ENCODE results near the gene MACROD2.

Gene MACROD2

DNA sequence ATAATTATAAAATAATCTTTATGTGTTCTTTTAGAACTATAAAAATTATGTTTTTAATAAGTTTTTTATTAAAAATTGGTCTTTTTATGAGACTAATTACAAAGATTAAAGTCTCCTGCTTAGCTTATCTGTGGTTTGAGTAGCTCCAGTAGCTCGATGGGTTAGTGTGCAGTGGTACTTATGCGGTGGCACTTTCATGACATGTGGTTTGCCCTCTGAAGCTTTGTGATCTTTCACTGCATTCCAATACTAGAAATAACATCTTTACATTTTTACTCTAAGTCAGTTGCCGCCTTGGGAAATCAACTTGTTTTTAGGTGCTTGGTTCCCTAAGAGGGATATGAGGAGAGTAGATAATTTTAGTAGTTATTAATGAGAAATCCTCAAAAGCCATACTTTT is 1041.6 kb downstream of the MACROD2 start:
- Histone ChIP-seq H3K36me3 (ENCODE audit: control insufficient read depth, insufficient read depth, low read length) (no peaks in the 10 kb centered on the region), H3K27me3 (replicated peaks; ENCODE audit: control insufficient read depth, insufficient read depth, low read length) (no peaks in the 10 kb centered on the region), H3K4me3 (replicated peaks; ENCODE audit: low read depth, low read length) (no peak overlapping the region)
- DNase-seq (ENCODE audit: extremely low read depth, insufficient read length): no peak
- TF ChIP-seq, protein P1, sequence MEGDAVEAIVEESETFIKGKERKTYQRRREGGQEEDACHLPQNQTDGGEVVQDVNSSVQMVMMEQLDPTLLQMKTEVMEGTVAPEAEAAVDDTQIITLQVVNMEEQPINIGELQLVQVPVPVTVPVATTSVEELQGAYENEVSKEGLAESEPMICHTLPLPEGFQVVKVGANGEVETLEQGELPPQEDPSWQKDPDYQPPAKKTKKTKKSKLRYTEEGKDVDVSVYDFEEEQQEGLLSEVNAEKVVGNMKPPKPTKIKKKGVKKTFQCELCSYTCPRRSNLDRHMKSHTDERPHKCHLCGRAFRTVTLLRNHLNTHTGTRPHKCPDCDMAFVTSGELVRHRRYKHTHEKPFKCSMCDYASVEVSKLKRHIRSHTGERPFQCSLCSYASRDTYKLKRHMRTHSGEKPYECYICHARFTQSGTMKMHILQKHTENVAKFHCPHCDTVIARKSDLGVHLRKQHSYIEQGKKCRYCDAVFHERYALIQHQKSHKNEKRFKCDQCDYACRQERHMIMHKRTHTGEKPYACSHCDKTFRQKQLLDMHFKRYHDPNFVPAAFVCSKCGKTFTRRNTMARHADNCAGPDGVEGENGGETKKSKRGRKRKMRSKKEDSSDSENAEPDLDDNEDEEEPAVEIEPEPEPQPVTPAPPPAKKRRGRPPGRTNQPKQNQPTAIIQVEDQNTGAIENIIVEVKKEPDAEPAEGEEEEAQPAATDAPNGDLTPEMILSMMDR (IDR thresholded peaks at IDR 0.05; ENCODE audit: insufficient read depth, low read length, poor library complexity, severe bottlenecking): no peak

DNA sequence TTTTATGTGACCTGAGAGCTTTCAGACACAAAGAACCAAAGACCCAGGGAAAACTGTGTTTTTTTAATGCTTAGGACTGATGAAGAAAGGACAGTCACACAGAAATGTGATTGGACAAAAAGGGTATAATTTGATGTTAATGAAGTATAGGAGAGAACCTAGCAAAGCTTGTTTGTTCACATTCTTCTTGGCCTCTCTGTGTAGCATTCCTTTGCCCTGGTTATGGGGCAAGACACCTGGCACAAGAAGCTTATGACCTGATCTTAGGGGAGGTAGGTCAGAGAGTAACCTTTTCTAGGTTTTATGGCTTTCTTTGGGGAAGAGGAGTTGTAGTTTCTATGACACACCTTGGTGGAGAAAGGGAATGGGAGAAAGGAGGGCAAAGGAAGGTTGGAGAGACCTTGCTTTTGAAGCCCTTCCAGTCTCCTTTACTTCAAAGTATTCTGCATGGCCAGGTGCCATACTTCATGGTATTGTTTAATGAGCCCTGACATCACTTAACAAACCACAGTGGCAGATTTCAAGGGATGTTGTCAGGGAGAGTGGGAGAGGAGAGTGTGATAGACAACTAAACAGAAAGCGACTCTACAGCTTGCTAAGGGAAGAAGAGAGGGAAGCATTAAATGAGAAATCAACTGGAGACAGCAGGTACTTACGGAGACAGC is 1043.9 kb downstream of the MACROD2 start:
- Histone ChIP-seq H3K36me3 (ENCODE audit: control insufficient read depth, insufficient read depth, low read length) (no peaks in the 10 kb centered on the region), H3K27me3 (replicated peaks; ENCODE audit: control insufficient read depth, insufficient read depth, low read length) (no peaks in the 10 kb centered on the region), H3K4me3 (replicated peaks; ENCODE audit: low read depth, low read length) (no peak overlapping the region)
- TF ChIP-seq, protein P1 (IDR thresholded peaks at IDR 0.05; ENCODE audit: insufficient read depth, low read length, poor library complexity, severe bottlenecking): no peak
- DNase-seq (ENCODE audit: extremely low read depth, insufficient read length): no peak

DNA sequence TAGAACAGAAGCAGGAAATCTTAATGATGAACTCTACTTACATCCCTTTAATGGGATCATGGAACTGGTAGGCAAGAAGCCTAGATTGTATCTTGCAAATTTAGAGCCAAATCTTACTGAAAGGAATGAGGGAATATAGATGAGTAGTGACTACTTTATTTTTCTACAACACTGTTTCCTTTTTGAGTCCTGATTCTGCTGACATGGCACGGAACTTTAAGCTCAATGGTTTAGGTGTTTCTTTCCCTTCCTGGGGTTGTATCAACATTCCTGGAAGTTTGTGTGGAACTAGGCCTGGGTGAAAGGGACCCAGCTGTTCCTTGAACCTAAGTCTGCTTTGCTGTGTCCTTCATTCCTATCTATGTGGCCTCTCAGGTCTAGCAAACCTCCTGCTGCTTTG is 1047.4 kb downstream of the MACROD2 start:
- H3K36me3 ChIP-seq (ENCODE audit: control insufficient read depth, insufficient read depth, low read length): no peaks in the 10 kb centered on the region
- no peak overlapping the region for H3K4me3 ChIP-seq (replicated peaks; ENCODE audit: low read depth, low read length)
- TF ChIP-seq, protein P1 (IDR thresholded peaks at IDR 0.05; ENCODE audit: insufficient read depth, low read length, poor library complexity, severe bottlenecking): no peak
- DNase-seq (ENCODE audit: extremely low read depth, insufficient read length): no peak
- no peaks in the 10 kb centered on the region for H3K27me3 ChIP-seq (replicated peaks; ENCODE audit: control insufficient read depth, insufficient read depth, low read length)

DNA sequence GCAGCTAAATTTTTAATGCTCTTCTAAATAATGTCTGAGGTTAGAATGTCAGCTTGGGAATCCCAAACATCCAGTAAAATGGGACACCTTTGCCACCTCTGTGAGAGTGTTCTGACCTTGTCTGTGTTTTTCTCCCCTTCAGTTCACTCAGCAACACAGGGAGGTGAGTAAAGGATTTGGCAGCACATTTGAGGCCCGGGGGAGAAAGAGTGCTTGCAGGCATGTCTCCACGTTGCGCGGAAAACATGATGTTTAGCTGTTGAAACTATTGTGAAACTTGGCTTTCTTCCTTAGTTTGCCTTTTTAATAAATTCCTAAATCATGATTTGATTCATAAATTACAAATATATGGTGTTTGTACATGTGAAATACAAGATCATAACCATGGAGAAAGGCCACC is 1049.9 kb downstream of the MACROD2 start:
- Histone ChIP-seq H3K36me3 (ENCODE audit: control insufficient read depth, insufficient read depth, low read length) (no peaks in the 10 kb centered on the region), H3K4me3 (replicated peaks; ENCODE audit: low read depth, low read length) (no peak overlapping the region), H3K27me3 (replicated peaks; ENCODE audit: control insufficient read depth, insufficient read depth, low read length) (no peaks in the 10 kb centered on the region)
- no peak for DNase-seq (ENCODE audit: extremely low read depth, insufficient read length)
- TF ChIP-seq, protein P1 (IDR thresholded peaks at IDR 0.05; ENCODE audit: insufficient read depth, low read length, poor library complexity, severe bottlenecking): no peak

DNA sequence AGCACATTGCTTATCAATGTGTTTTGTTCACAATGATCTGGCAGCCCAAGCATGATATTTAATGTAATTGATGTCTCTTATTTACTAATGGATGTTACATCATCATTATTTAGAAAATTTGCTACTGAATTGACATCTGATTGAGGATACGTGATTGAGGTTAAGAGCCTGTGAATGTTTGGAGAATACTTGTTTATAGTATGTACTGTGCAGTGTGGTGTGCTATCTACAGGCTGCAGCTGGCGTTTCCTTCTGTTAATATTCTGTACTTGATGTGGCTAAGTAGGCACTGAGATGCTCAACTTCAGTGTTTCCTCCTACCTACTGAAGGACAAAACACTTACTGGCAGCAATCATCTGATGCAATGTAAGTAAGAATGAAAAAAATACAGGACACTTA is 1051.7 kb downstream of the MACROD2 start:
- TF ChIP-seq, protein P1 (IDR thresholded peaks at IDR 0.05; ENCODE audit: insufficient read depth, low read length, poor library complexity, severe bottlenecking): no peak

DNA sequence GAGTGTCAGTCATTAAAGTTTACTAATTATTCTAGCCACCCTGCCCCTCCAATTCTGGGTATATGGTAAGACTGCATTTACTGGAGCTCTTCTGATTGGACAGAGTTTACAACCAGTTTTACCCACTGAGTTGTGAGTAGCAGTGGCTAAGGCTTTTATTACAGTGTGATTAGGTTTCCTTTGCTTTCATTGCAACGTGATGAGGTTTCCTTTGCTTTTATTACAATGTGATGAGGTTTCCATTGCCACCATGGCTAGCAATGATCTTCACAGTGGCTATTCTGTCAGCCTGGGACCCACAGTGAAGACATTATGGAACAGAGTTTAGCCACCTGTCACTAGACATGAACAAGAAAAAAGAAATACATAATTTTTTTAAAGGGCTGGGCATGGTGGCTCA is 1052.3 kb downstream of the MACROD2 start:
- Histone ChIP-seq H3K4me3 (replicated peaks; ENCODE audit: low read depth, low read length) (no peak overlapping the region), H3K36me3 (ENCODE audit: control insufficient read depth, insufficient read depth, low read length) (no peaks in the 10 kb centered on the region), H3K27me3 (replicated peaks; ENCODE audit: control insufficient read depth, insufficient read depth, low read length) (no peaks in the 10 kb centered on the region)
- no peak for DNase-seq (ENCODE audit: extremely low read depth, insufficient read length)
- TF ChIP-seq, protein P1 (IDR thresholded peaks at IDR 0.05; ENCODE audit: insufficient read depth, low read length, poor library complexity, severe bottlenecking): no peak

More for the DNA sequence above, 1051.7 kb downstream of the MACROD2 start:
- no peaks in the 10 kb centered on the region for H3K27me3 ChIP-seq (replicated peaks; ENCODE audit: control insufficient read depth, insufficient read depth, low read length)
- H3K4me3 ChIP-seq (replicated peaks; ENCODE audit: low read depth, low read length): no peak overlapping the region
- DNase-seq (ENCODE audit: extremely low read depth, insufficient read length): no peak
- no peaks in the 10 kb centered on the region for H3K36me3 ChIP-seq (ENCODE audit: control insufficient read depth, insufficient read depth, low read length)

All from GM06990 (cell line).